Epithelial cell of esophagus (primary cell): ENCODE results near the gene BRF1.

Experiments
- DNase-seq: peaks from one replicate; pipeline ENCODE4 v3.0.0; 2010; ENCODE audit warnings: low read depth
- H3K4me3 ChIP-seq: 2 replicates; pipeline ENCODE4 v1.5.1; 2011; ENCODE audit warnings: mild to moderate bottlenecking, low read length, control low read depth
- TF ChIP-seq, protein P1 (sequence below): IDR thresholded peaks from 2 replicates; pipeline ENCODE4 v1.5.1; 2011; ENCODE audit warnings: low read depth, mild to moderate bottlenecking, low read length, control low read depth, inconsistent platforms; ENCODE audit not compliant: insufficient read depth; ENCODE audit errors: missing control alignments

The BRF1 gene

DNA sequence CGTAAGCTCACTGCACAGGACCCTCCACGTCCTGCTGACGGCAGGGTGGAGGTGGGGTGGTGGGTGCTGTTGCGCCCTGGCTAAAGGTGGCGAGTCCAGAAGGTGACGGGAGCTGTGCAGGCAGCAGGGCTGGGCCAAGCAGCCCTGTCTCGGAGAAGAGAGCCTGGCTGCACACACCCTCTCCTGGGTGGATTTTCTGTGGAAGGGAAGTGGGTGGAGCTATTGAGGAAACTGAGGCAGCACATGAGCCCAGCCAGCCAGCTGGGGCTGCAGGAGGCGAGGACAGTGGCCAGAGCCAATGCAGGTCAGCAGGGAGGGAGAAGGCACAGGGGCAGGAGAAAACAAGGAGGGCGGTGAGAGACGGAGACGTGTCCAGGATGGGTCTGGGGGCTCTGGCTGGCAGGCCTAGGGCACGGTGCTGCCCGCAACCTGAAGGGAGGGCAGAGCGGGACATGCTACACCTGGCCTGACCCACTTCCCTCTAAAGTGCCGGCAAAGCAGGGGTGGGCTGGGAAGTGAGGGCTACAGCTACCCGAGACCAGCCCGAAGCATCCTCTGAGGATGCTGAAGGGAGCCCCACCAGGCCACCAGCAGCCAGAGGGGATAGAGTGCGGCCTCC is 32.0 kb downstream of the BRF1 start:
- no peak for DNase-seq
- no peak overlapping the region for H3K4me3 ChIP-seq
- TF ChIP-seq, protein P1, sequence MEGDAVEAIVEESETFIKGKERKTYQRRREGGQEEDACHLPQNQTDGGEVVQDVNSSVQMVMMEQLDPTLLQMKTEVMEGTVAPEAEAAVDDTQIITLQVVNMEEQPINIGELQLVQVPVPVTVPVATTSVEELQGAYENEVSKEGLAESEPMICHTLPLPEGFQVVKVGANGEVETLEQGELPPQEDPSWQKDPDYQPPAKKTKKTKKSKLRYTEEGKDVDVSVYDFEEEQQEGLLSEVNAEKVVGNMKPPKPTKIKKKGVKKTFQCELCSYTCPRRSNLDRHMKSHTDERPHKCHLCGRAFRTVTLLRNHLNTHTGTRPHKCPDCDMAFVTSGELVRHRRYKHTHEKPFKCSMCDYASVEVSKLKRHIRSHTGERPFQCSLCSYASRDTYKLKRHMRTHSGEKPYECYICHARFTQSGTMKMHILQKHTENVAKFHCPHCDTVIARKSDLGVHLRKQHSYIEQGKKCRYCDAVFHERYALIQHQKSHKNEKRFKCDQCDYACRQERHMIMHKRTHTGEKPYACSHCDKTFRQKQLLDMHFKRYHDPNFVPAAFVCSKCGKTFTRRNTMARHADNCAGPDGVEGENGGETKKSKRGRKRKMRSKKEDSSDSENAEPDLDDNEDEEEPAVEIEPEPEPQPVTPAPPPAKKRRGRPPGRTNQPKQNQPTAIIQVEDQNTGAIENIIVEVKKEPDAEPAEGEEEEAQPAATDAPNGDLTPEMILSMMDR = no peak

DNA sequence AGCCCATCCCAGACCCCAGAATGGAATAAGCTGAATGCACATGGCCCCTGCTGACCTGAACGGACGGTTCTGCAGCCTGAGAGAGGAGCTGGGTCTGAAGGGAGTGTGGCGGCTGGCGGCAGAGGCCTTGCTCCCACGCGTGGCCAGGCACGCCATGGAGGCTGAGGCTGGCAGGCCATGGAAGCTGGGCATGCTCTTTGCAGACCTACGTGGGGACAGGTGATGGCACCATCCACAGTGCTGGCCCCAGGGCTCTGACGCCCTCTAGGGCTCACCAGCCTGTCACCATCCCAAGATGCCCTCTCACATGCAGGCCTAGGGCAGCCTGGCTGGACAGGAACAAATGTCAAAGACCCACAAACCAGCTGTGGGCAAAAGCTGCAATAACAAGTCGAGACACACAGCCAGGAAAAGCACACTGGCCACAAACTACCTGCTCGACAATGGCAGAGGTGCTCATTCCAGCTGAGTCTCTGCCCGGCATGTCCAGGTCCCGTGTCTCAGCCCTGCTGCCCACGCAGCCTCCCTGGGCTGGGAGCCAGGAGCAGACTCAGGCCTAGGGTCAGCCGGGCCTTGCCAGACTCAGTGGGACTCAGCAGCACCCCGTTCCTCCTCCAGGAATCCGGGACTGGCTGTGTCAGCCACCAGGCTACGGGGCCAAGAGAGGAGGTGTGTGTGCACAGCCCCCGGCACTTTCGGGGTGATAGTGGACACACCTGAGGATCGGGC is 32.8 kb downstream of the BRF1 start:
- TF ChIP-seq, protein P1 = peak; percentile 7
- DNase-seq = no peak
- H3K4me3 ChIP-seq = no peak overlapping the region

DNA sequence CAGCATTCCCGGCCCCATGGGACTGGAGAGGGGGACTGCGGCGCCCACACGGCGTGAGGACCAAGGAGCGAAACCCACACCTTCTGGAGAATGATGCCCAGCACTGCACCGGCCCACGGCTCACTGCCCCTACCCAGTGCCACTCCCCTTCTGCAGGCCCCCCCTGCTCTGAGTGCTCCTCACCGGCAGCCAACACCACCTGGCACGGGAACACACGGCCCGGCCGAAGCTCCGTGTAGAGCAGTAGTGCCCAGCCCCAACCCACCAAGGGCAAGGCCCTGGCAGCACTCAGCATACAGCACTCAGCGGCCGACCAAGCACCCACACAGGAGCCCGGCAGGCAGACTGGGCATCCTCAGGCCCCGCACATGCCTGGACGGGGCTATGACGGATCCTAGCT is 39.0 kb downstream of the BRF1 start:
- H3K4me3 ChIP-seq = no peak overlapping the region
- no peak for DNase-seq
- TF ChIP-seq, protein P1 = no peak

- H3K4me3 ChIP-seq = no peak overlapping the region
- TF ChIP-seq, protein P1 = no peak
- DNase-seq = no peak
Observed at GRCh38 chr14:105260959-105261358, 39.8 kb downstream of the BRF1 start.

GRCh38 chr14:105258846-105259245 is 42.0 kb downstream of the BRF1 start:
- TF ChIP-seq, protein P1 = no peak
- peak; percentile 51 for DNase-seq
- H3K4me3 ChIP-seq = no peak overlapping the region

DNA sequence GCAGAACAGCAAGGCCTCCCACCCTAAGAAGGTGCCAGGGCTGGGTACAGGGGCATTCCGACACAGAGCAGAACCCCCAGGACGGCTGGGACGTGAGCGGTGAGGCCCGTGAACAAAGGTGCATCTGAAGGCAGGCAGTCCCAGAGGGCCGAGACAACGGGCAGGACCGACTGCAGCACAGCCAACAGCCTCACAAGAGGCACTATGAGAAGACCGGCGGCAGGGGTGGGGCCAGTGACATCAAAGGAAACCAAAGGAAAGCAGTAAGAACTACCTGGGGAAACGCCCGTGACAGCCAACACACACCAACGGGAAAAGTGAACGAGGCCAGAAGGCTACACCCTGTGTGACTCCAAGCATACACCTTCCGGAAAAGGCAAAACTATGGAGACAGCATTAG is 43.3 kb downstream of the BRF1 start:
- no peak for DNase-seq
- TF ChIP-seq, protein P1 = no peak
- H3K4me3 ChIP-seq = no peak overlapping the region

DNA sequence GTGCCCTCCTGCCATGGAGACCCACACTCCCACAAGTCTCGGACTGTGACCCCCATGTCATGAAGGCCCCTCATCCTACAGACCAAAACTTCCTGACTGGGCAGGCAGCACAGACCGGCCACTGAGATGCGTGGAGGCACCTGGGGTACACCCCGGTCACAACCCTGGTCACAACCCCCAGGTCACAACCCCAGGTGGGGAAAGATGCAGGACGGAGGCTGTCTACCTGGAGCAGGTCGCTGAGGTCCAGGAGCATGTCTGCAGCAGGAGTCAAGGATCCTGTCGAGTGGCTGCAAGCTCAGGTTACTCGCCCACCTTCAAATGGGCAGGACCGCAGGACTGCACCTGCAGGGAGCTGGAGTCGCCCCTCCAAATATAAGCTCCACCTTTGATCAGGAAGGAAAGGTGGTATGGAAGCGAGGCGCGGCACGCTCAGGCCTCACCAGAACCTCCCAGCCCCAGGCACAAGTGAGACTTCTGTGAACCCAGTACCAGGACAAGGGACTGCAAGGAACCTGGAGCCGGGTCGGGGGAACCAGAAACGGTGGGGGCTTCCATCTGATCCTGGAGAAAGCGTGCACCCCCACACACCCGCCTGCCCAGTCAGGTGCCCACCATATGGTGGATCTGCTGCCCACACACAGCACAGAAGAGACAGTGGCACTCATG is 44.4 kb downstream of the BRF1 start:
- no peak overlapping the region for H3K4me3 ChIP-seq
- DNase-seq = no peak
- TF ChIP-seq, protein P1 = no peak
